ENCODE results near the gene ZNF439.

DNA sequence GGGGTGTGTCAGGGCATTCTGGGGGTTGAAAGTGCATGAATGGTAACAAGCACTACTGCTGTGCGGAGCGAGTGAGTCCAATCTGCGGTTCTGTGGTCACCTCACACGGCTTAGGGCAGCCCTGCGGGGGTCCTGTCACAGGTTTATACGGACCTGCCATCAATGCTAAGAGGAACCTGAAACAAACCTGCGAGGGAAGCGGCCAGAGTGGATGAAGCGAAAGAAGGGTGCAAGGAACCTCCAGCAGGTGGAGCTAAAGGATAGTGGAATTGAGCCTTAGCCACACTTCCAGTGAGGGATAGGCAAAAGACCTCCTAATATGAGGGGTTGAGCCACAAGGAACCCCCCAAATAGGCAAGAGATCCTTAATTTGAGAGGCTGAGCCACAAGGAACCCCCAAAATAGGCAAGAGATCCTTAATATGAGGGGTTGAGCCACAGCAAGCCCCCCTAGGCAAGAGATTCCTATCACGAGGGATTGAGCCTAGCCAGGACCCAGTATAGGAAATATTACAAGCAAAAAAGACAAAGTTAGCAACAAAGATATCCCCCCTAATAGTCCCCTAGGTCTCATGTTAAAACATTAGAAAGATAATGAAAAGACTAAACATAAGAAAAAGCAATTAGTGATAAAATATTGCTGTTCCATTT is 32.8 kb downstream of the ZNF439 start:
- TF ChIP-seq, protein P1, sequence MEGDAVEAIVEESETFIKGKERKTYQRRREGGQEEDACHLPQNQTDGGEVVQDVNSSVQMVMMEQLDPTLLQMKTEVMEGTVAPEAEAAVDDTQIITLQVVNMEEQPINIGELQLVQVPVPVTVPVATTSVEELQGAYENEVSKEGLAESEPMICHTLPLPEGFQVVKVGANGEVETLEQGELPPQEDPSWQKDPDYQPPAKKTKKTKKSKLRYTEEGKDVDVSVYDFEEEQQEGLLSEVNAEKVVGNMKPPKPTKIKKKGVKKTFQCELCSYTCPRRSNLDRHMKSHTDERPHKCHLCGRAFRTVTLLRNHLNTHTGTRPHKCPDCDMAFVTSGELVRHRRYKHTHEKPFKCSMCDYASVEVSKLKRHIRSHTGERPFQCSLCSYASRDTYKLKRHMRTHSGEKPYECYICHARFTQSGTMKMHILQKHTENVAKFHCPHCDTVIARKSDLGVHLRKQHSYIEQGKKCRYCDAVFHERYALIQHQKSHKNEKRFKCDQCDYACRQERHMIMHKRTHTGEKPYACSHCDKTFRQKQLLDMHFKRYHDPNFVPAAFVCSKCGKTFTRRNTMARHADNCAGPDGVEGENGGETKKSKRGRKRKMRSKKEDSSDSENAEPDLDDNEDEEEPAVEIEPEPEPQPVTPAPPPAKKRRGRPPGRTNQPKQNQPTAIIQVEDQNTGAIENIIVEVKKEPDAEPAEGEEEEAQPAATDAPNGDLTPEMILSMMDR (IDR thresholded peaks at IDR 0.05), result peak; percentile 51 to 81 (median 72)
- no peak for TF ChIP-seq POLR2A (IDR thresholded peaks at IDR 0.05)
